Left lung (tissue), 10 donors: ENCODE data around the gene DLGAP4. TPM values are rescaled to one million over a fixed set of nuclear protein-coding genes. Genes with fewer than 3 reads are reported as not detected.

Source experiments
- ATAC-seq: fragments of 200-7000 bp; cut with Tn5 transposase; one replicate; pipeline ENCODE4 v1.9.1; 2020; ENCODE audit warnings: moderate library complexity
- DNase-seq, 4 donors: peaks; one replicate each; pipeline ENCODE4 v3.0.0-alpha.2; 2013 to 2020
- H3K27ac ChIP-seq, 2 donors: fragments of 200-600 bp; sonication (generic) in 1 of 2; one replicate each; pipeline versions ENCODE4 v1.5.0 to v1.8.0; 2020 to 2021
- H3K27me3 ChIP-seq, 2 donors: fragments of 200-600 bp; sonication (generic) in 1 of 2; one replicate each; pipeline versions ENCODE4 v1.5.0 to v1.8.0; 2020 to 2021
- H3K36me3 ChIP-seq, 2 donors: fragments of 200-600 bp; sonication (generic) in 1 of 2; one replicate each; pipeline versions ENCODE4 v1.5.0 to v1.8.0; 2020 to 2021
- H3K4me1 ChIP-seq, 2 donors: fragments of 200-600 bp; one replicate each; pipeline ENCODE4 v1.8.0; 2021
- H3K4me3 ChIP-seq, 2 donors: fragments of 200-600 bp; sonication (generic) in 1 of 2; one replicate each; pipeline versions ENCODE4 v1.5.0 to v1.8.0; 2020 to 2021; ENCODE audit warnings: mild to moderate bottlenecking in 1 of 2
- H3K9me3 ChIP-seq, 2 donors: fragments of 200-600 bp; sonication (generic) in 1 of 2; one replicate each; pipeline versions ENCODE4 v1.5.0 to v1.8.0; 2020 to 2021
- CTCF ChIP-seq, 2 donors: fragments of 200-600 bp; sonication (generic) in 1 of 2; IDR thresholded peaks; one replicate each; pipeline versions ENCODE4 v1.5.0 to v1.8.0; 2021; ENCODE audit warnings: antibody characterized with exemption in 2 of 2
- intact Hi-C, 2 donors: fragments of 100-400 bp; cut with DNase I; formaldehyde crosslinking; loops; one replicate each; pipeline versions ENCODE4 v1.11.2 to v1.14.2; 2022
- polyA plus RNA-seq, 6 donors: library from polyadenylated mRNA; unstranded; fragments of 120-200 nt; gene quantifications; one replicate each; pipeline ENCODE4 v1.2.1, GENCODE V29; 2013; ENCODE audit not compliant: insufficient read length in 6 of 6
- total RNA-seq, 2 donors: library from RNA; stranded (reverse); fragmentation: NEBNext Ultra II Directional; extraction: Animal tissue kit (Norgen Biotek cat#: 25700); gene quantifications; one replicate each; pipeline ENCODE4 v1.2.1, GENCODE V29; 2021
- donor health status: DM: no; HTN: yes; CAD: no.
- donor health status: DM: no; HTN: no; CAD: no.

The DLGAP4 gene
- total and polyA plus RNA-seq, 8 donors: 53.5 to 84.3 (median 72.1) TPM

DNA sequence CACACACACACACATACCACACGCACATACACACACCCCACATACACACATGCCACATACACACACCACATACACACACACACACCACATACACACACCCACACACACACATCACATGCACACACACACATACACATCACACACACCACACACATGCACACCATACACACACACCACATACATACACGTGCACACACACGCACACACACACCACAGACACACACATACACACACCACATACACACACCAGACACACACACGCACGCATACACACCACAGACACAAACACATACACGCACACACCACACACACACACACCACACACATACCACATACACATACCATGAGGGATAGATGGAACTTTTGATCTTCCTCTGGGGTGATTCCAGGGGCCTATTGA lies 90.2 kb downstream of the DLGAP4 start:
- Histone ChIP-seq H3K4me3 (no peak overlapping the region), H3K9me3 (no peaks in the 10 kb centered on the region), H3K27me3 (peaks cover 0 to 24% of the 10 kb centered on the region in 2 donors), H3K36me3 (no peaks in the 10 kb centered on the region), H3K27ac (no peak overlapping the region), H3K4me1 (no peaks in the 10 kb centered on the region)
- DNase-seq (no peak), ATAC-seq (no peak)
- TF ChIP-seq CTCF (IDR thresholded peaks at IDR 0.05): no peak
- intact Hi-C loops: no loop called here

DNA sequence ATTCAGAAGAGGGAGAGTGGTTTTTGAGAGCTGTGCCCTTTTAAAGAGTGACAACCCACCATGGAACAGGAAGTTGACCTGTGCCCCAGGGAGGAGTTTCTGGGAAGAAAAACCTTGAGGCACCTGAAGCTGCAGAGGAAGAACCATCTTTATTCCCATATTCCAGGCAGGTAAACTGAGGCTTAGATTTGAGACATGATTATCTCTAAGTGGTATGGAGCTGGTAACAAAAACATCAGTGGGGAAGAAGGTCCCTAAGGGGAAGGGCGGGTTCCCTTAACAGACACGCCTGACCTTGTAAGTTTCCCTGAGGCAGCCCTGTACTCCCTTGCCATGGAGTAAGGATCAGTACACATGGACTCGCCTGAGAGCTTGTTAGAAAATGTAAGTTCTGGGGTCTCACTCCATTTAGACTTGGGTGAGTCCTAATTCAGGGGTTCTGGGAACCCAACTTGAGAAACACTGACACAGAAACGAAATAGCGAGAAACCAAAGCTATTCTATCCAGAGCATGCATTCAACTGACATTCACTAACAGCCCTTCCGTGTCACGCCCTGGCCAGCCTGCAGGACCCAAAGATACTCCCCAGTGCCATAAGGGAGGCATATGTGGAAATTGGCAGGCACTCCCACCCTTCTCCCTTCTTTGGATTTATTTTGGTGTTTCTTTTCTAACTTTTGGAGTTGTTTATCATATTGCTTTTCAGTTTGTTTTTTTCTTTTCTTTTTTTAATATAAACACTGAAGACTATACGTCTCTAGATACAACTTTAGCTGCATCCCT lies 90.9 kb downstream of the DLGAP4 start:
- H3K4me1 ChIP-seq: no peaks in the 10 kb centered on the region
- no peaks in the 10 kb centered on the region for H3K9me3 ChIP-seq
- no peak overlapping the region for H3K4me3 ChIP-seq
- intact Hi-C loops: no loop called here
- no peak for ATAC-seq
- H3K36me3 ChIP-seq: no peaks in the 10 kb centered on the region
- H3K27ac ChIP-seq: no peak overlapping the region
- no peak for TF ChIP-seq CTCF (IDR thresholded peaks at IDR 0.05)
- H3K27me3 ChIP-seq: peaks cover 0 to 26% of the 10 kb centered on the region in 2 donors
- no peak for DNase-seq

DNA sequence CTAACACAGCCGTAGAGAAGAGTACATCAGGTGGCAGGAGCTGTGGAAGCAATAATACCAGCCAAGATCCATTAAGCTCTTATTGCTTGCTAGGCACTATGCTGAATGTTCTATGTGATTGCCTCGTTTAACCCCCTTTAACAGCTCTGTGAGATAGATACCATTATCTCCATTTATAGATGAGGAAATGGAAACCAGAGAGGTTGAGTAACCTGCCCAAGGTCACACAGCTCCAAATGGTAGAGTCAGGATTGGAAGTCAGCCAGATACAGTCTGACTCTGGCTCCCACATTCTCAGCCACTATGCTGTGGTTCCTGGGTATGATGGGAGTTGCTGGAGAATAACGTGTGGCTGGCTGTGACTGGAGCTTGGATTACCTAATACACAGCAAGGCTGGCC lies 92.4 kb downstream of the DLGAP4 start:
- Histone ChIP-seq H3K4me3 (no peak overlapping the region), H3K4me1 (no peaks in the 10 kb centered on the region), H3K27me3 (peaks cover 0 to 40% of the 10 kb centered on the region in 2 donors), H3K36me3 (no peaks in the 10 kb centered on the region), H3K27ac (no peak overlapping the region), H3K9me3 (no peaks in the 10 kb centered on the region)
- TF ChIP-seq CTCF (IDR thresholded peaks at IDR 0.05): no peak
- intact Hi-C loops: no loop called here
- no peak for ATAC-seq
- no peak for DNase-seq

DNA sequence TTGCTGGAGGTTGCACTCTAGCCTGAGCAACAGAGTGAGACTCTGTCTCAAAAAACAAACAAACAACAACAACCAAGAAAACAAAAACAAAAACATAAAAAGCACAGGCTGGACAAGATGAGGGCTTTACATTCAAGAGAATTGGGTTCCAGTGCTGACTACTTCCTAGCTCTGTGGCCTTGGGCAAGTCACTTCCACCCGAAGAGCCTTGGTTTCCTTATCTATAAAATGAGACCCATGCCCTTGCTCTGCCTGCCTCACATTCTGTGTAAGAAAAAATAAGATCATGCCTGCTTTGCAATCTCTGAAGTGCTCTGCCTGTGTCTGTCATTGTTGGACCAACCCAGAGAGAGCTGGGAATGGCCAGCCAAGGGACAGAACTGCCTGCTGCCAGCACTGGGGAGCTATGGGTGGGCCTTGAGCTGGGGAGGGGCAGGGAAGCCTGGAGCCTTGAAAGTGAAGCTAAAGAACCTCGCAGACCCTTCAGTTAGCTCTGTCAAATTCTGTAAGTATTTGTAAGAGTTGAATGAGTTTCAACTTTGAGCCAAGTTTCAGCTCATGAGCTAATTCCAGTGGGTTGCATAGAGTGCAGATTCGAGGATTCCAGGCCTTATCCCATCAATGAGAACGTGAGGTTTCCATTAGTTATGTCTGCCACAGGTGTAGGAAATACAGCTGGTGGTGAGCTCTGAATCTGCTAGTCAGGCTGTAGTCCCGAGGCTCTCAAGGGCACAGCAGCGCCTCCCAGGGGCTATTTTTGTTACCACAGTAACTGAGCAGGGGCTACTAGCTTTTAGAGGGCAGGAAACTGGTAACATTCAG lies 93.2 kb downstream of the DLGAP4 start:
- intact Hi-C loops: no loop called here
- peaks cover 0 to 39% of the 10 kb centered on the region in 2 donors for H3K27me3 ChIP-seq
- no peak for TF ChIP-seq CTCF (IDR thresholded peaks at IDR 0.05)
- H3K36me3 ChIP-seq: no peaks in the 10 kb centered on the region
- H3K9me3 ChIP-seq: no peaks in the 10 kb centered on the region
- peak; percentile 42 for ATAC-seq
- H3K4me3 ChIP-seq: no peak overlapping the region
- H3K27ac ChIP-seq: no peak overlapping the region
- peak in 1 of 4 donors; percentile 16 for DNase-seq
- H3K4me1 ChIP-seq: no peaks in the 10 kb centered on the region

DNA sequence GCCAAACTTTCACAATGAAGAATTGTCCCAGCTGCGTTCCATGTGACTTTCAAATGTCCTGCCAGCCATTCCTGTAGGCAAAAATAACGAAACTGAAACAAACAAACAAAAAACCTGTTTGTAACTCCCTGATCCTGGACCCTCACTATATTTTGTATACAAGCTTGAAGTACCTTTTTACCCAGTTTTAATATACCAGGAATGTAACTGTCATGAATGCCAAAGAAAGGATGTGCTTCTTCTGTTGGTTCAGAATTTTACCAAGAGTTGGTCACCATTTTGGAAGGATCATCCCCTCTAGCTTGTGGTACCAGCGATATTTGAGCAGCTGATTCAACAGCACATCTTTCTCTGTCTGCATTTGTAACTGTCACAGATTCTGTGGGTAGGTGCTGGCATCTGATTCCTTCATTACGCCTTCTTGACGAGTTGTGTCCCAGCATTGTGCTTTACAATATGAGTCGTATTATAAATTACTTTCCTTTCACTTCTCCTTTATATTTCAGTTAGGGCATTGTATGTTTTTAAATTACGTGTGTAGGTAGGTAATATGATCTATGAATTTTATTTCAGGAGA lies 93.9 kb downstream of the DLGAP4 start:
- ATAC-seq (no peak), DNase-seq (no peak)
- Histone ChIP-seq H3K27me3 (peaks cover 0 to 38% of the 10 kb centered on the region in 2 donors), H3K4me3 (no peak overlapping the region), H3K27ac (no peak overlapping the region), H3K9me3 (no peaks in the 10 kb centered on the region), H3K36me3 (no peaks in the 10 kb centered on the region), H3K4me1 (no peaks in the 10 kb centered on the region)
- intact Hi-C loops: no loop called here
- TF ChIP-seq CTCF (IDR thresholded peaks at IDR 0.05): no peak
